ENCODE data around the gene LETM1. TPM values are rescaled to one million over a fixed set of nuclear protein-coding genes. Genes with fewer than 3 reads are reported as not detected.
A peak's percentile ranks its signal among the peaks of the same experiment; 100 is the strongest.

The LETM1 gene
- total RNA-seq: 10 to 100 TPM; 23.2 to 40.3 (median 33.6) TPM

DNA sequence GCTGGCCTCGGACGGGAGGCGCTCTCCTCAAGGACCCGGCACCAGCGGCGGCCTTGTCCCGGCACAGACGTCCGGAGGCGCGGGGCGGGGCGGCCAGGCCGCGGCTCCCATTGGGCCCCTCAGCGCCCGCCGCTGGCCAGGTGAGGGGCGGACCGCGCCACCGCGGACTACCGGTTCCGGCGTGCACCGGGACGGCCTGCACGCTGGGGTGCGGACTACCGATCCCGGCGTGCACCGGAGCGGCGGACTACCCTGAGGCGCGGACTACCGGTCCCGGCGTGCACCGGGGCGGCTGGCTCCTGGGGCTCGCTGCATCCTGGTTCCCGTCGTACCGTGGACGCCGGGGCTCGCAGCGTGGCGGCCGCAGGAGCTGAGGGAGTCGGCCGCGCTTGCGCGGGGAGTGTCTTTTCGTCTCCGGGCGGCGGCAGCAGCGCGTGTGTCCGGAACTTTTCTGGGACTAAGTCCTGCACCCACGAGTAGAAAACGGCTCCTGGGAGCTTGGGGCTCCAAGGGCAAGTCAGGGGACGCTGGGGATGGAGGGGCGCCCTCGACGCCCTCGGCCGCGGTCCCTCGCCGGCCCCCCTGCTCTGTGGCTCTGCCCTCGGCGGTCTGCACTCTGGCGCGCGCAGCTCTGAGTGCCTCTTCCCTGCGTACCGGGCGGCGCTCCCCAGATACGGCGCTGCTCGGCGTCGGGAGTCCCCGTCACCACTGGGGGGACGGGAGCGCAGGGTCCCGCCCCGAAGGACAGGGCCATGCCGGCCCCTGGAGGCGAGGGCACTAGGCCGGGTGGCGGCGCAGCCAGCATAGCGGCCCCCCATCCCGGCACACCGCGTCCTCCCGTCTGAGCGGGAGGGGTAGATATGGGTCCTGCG, at the start of gene LETM1:
Gene LETM1 (minus strand): TSS at position 86 of the 872 bp plus-strand sequence. CDS start 206 bp downstream, outside the sequence.
- intact Hi-C loops (cut with DNase I; ENCODE audit: low total_unique reads) (loop anchor here (1.0 to 10.0 kb wide), 8 partner anchors 14 to 1438 kb away; partner anchors contain the start of genes CTBP1, RGS12, SLBP and TACC3), in situ Hi-C loops (cut with MboI; ENCODE audit: low sequenced_read_pairs in 4 of 4) (no loop called here)
- Histone ChIP-seq H3K4me3 (peak within 1 kb of the TSS; percentile 63 to 98 (median 78)), H3K4me1 (peaks cover 31 to 42% of the 10 kb centered on the region in 2 donors), H3K9me3 (no peaks in the 10 kb centered on the region), H3K27me3 (no peaks in the 10 kb centered on the region), H3K27ac (peak within 1 kb of the TSS; percentile 72 to 94 (median 83)), H3K36me3 (no peaks in the 10 kb centered on the region)
- ATAC-seq (peak; percentile 82 to 89), DNase-seq (peak; percentile 93 to 95)
- TF ChIP-seq POLR2A (IDR thresholded peaks at IDR 0.05): peak; percentile 70 to 78
- TF ChIP-seq, protein P1, sequence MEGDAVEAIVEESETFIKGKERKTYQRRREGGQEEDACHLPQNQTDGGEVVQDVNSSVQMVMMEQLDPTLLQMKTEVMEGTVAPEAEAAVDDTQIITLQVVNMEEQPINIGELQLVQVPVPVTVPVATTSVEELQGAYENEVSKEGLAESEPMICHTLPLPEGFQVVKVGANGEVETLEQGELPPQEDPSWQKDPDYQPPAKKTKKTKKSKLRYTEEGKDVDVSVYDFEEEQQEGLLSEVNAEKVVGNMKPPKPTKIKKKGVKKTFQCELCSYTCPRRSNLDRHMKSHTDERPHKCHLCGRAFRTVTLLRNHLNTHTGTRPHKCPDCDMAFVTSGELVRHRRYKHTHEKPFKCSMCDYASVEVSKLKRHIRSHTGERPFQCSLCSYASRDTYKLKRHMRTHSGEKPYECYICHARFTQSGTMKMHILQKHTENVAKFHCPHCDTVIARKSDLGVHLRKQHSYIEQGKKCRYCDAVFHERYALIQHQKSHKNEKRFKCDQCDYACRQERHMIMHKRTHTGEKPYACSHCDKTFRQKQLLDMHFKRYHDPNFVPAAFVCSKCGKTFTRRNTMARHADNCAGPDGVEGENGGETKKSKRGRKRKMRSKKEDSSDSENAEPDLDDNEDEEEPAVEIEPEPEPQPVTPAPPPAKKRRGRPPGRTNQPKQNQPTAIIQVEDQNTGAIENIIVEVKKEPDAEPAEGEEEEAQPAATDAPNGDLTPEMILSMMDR (IDR thresholded peaks at IDR 0.05 in 4 of 5, conservative IDR thresholded peaks at IDR 0.05 in 1 of 5): peak in 3 of 5 experiments; percentile 4 to 32 (median 10)

DNA sequence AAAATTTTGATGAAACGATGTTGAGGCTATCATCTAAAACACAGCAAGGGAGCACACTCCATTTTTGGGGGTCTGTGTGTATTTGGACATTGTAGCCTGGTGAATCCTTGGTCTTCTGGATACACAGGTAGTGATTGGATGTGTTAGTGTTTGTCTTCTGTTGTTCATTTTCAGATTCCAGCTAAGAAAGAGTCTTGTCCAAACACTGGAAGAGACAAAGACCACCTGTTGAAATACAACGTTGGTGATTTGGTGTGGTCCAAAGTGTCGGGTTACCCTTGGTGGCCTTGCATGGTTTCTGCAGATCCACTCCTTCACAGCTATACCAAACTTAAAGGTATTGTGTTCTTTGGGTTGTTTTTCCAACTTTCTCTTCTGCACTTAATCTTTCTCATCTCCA, 48.1 kb upstream of the LETM1 start:
- in situ Hi-C loops (cut with MboI; ENCODE audit: low sequenced_read_pairs in 4 of 4): loop anchor here in 1 of 4 donors (10.0 kb wide), 1 partner anchor 159 kb away; no protein-coding TSS in a partner anchor
- Histone ChIP-seq H3K36me3 (peaks cover 0 to 21% of the 10 kb centered on the region in 2 donors), H3K4me1 (no peaks in the 10 kb centered on the region), H3K4me3 (no peak overlapping the region), H3K27me3 (no peaks in the 10 kb centered on the region), H3K9me3 (no peaks in the 10 kb centered on the region), H3K27ac (no peak overlapping the region)
- TF ChIP-seq, protein P1 (IDR thresholded peaks at IDR 0.05 in 4 of 5, conservative IDR thresholded peaks at IDR 0.05 in 1 of 5): no peak
- TF ChIP-seq POLR2A (IDR thresholded peaks at IDR 0.05): no peak
- DNase-seq: no peak
- intact Hi-C loops (cut with DNase I; ENCODE audit: low total_unique reads): no loop called here
- ATAC-seq: no peak

DNA sequence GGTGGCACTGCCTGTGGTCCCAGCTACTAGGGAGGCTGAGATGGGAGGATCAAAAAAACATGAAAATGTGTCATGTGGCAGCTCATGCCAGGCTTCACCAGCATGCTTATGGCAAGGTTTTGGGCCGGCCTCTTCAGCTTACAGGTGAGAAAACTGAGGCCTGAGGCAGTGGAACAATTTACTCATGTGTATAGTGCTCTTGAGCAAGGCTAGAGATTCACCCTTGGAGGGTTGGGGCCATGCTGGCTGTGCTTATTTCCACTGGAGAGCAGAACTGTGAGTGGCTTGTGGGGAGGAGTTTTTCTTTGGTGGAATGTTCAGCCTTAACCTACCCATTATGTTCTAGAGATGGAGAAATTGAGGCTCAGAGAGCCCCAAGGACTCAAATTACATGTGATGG, 47.1 kb upstream of the LETM1 start:
- no peaks in the 10 kb centered on the region for H3K4me1 ChIP-seq
- H3K27ac ChIP-seq: no peak overlapping the region
- H3K9me3 ChIP-seq: no peaks in the 10 kb centered on the region
- no peak overlapping the region for H3K4me3 ChIP-seq
- in situ Hi-C loops (cut with MboI; ENCODE audit: low sequenced_read_pairs in 4 of 4) (loop anchor here in 1 of 4 donors (10.0 kb wide), 1 partner anchor 158 kb away; no protein-coding TSS in a partner anchor), intact Hi-C loops (cut with DNase I; ENCODE audit: low total_unique reads) (no loop called here)
- TF ChIP-seq POLR2A (IDR thresholded peaks at IDR 0.05): no peak
- TF ChIP-seq, protein P1 (IDR thresholded peaks at IDR 0.05 in 4 of 5, conservative IDR thresholded peaks at IDR 0.05 in 1 of 5): no peak
- DNase-seq: no peak
- H3K36me3 ChIP-seq: peaks cover 0 to 21% of the 10 kb centered on the region in 2 donors
- no peaks in the 10 kb centered on the region for H3K27me3 ChIP-seq
- ATAC-seq: no peak

DNA sequence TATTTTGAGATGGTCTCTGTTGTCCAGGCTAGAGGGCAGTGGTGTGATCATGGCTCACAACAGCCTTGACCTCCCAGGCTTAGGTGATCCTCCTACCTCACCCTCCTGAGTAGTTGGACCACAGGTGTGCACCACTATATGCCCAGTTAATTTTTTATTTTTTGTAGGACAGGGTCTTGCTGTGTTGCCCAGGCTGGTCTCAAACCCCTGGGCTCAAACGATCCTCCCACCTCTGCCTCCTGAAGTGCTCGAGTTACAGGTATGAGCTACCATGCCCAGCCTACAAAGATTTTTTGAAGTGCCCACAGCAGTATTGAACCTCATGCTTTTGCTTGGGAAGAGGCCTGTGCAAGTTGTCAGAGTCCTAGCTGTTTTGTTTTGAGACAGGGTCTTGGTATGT, 46.3 kb upstream of the LETM1 start:
- H3K27ac ChIP-seq: no peak overlapping the region
- intact Hi-C loops (cut with DNase I; ENCODE audit: low total_unique reads): no loop called here
- no peak overlapping the region for H3K4me3 ChIP-seq
- no peaks in the 10 kb centered on the region for H3K9me3 ChIP-seq
- TF ChIP-seq, protein P1 (IDR thresholded peaks at IDR 0.05 in 4 of 5, conservative IDR thresholded peaks at IDR 0.05 in 1 of 5): no peak
- TF ChIP-seq POLR2A (IDR thresholded peaks at IDR 0.05): no peak
- H3K36me3 ChIP-seq: peaks cover 0 to 21% of the 10 kb centered on the region in 2 donors
- in situ Hi-C loops (cut with MboI; ENCODE audit: low sequenced_read_pairs in 4 of 4): loop anchor here in 1 of 4 donors (10.0 kb wide), 1 partner anchor 157 kb away; no protein-coding TSS in a partner anchor
- no peaks in the 10 kb centered on the region for H3K4me1 ChIP-seq
- DNase-seq: no peak
- ATAC-seq: no peak
- H3K27me3 ChIP-seq: no peaks in the 10 kb centered on the region

Measured in gastrocnemius medialis (tissue), 4 donors.